Anterior cingulate cortex (tissue), 58 donors: ENCODE measurements around the gene CTIF.
A peak's percentile ranks its signal among the peaks of the same experiment; 100 is the strongest.
"Not testable (repeated sequence)": the region's sequence is repeated elsewhere in the genome, so short reads cannot be mapped to it uniquely, and the experiment has no call there.

Source experiments
- DNase-seq, 58 donors: peaks; one replicate each; lab custom pipeline; 2025; lab: John Stamatoyannopoulos, UW

The CTIF gene

DNA sequence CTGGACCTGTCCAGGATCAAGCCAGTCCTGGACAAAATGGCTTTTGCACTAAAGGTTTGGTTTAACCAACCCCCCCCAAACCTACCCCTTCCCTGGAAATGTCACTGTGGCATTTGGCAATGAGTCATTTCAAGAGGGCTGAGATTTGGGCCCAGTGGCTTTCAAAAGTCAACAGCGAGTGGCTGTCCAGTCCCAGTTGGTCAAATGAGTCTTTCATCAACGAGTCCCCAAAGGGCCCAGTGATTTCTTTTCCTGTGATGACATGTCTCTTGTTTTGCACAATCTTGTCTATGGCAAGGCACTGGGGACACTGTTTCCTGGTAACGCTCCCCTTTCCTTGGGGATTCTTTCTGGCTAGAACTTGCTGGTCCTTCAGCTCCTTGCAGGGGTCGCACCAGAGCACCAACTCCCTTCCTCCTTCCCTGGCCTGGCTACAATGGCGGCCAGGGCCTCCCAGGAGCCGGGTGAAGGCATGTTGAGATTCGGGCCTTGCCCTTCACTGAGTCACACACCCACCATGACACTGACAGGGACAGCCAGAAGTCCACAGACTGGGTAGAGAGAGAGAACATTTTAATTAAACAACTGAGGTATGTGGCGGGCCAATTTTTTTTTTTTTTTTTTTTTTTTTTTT lies 324.7 kb downstream of the CTIF start:
- no peak for DNase-seq

DNA sequence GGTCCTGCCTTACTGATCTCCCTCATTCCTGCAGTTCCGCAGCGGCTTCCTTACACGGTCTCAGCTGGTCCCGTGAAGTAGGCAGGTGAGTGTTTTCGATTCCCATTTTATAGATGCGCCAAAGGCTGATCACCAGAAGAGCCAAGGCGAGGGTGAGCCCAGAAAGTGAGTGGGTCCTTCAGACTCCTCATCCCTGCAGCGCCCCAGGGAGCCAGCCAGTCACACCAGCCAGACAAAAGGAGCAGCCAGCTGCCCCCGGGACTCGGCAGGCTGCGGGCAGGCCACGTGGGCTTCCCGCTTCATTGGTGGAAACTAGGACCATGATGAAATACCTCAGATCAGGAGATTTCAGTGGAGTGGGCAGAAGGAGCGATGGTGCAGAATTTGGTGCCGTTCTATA lies 326.0 kb downstream of the CTIF start:
- no peak for DNase-seq

DNA sequence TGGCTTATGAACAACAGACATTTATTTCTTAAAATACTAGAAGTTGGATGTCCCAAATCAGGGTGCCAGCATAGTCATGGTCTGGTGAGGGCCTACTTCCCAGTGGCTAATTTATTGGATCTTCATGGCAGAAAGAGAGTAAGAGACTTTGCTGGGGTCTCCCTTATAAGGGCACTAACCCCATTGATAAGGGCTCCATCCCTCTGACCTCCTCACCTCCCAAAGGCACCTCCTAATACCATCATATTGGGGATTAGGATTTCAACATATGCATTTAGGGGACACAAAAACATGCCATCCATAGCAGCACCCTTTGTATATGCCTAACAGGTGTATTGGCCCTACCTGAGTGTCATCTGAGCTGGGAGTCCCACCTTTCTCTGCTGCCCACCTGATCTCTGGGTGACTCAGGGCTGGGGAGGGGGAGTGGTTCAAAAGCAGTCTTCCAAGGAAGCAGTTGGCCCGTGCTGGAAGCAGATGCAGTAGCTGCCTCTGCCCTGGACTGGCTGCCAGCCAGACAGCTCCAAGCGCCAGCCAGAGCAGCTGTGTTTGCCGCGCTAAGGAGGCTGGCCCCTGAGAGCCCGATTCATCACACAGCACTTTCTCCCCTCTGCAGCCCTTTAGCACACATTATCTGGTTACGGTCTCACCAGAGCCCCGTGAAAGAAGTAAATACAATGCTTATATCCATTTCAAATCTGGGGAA lies 327.4 kb downstream of the CTIF start:
- peak in 51 of 58 donors; percentile 16 to 83 (median 51) for DNase-seq

DNA sequence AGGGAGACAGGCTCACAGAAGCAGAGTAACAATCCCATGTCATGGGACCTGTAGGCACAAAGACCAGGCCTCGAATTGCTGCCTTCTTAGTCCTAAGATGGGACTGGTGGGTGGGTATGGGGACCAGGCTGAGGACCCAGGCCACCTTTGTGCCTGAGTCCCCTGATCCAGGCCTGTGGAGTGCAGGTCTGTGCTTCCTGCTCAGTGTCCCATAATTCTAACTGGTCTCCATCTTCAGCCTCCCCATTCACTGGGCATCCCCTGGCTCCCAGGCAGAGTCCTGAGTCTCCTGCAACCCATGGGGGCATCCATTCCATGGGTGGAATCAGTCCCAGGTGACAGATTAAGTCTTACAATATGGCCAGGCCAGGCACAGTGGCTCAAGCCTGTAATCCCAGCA lies 328.0 kb downstream of the CTIF start:
- DNase-seq, result no peak

DNA sequence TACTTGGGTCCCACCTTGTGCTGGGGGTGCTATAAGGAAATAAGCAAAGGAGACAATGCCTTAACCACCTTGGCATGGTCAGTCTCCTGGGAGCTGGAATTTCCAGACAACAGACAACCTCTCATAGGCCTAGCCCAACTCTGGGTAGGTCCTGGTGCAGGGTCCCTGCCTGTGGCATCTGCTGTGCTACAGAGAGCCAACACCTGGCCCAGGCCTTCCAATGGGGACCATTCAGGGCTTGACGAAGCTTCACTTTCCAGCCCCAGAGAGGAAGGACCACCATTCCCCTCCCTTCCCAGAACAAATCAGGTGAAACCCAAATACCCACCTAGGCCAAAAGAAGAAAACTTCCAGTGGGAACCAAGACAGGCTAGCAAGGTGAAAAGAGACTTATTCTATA lies 329.1 kb downstream of the CTIF start:
- DNase-seq, result no peak

DNA sequence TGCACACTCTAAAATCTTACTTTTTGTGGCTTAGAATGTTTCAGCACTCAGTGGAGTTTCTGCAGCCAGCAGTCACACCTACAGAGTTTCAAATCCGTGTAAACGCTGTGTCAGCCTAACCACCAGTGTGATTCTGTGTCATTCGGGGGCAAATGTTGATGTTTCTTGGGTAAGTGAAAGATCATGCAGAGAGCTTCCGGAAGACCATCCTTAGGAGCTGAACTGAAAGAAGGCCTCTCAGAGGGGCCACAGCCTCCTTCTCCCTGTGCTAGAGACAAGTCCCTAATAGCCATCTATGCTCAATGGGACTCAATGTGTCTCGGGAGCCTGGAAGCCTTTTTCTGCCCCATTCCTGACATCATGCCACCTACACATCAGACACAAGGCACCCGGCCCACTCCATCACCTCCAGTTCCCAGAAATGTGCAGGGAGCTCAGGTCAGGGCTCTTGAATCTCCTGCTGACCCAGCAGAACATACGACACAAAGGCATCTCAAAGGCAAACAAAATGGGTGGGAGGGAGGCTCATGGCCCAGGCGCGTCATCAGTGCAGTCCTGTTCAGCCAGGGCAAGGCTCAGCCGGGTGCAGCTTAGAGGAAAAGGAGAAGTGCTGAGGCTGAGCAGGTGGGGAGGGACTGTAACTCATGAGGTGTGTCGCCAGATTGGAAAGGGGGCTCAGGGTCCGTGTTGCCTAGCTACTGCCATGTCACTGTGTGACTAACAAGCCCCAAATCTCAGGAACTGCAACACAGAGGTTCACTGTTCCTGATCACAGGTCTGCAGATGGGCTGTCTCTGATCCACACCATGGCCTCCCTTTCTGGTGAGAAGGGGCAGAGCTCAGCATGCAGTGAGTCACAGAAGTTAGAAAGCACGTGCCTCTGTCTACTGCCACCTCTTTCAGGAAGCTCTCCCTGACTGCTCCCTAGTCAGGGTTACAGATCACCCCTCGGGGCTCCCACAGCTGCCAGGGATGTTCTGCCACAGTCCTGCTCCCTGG lies 329.9 kb downstream of the CTIF start:
- DNase-seq, result no peak

DNA sequence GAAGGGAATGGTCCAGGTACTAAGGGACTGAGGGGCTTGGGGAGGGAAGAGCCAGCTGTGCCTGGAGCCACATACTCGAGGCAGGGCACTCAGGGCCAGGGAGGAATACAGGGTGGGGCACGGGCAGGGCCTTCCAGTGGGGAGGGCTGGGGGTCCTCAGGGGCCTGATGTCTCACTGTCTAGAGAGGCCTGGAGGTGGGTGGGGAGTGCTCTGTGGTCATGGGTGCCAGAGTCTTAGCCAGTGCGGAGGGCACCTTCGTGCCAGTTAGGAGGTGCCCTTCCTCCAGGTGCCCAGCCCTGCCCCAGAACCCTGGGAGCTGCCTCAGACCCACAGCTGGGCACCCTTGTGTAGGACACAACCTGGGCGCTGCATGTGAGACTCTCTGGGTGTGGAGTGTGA lies 330.8 kb downstream of the CTIF start:
- no peak for DNase-seq

DNA sequence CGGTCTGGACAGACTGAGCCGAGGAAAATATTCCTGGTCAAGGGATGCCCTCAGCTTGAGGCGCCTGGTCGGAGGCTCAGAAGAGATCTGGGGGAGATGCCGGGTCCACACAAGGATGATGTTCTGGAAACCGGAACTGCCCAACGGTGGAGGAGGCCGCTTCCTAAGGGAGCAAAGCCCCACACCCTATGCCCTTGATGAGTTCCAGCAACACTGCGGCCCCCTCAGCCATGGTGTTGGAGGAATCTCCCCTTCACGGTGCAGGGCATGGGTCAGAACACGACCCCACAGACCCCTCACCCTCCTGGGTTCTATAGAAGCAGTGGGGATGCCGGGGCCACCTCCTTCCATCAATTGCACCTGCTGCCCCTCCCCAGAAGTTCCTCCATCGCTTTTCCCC lies 332.1 kb downstream of the CTIF start:
- not testable (repeated sequence) for DNase-seq

DNA sequence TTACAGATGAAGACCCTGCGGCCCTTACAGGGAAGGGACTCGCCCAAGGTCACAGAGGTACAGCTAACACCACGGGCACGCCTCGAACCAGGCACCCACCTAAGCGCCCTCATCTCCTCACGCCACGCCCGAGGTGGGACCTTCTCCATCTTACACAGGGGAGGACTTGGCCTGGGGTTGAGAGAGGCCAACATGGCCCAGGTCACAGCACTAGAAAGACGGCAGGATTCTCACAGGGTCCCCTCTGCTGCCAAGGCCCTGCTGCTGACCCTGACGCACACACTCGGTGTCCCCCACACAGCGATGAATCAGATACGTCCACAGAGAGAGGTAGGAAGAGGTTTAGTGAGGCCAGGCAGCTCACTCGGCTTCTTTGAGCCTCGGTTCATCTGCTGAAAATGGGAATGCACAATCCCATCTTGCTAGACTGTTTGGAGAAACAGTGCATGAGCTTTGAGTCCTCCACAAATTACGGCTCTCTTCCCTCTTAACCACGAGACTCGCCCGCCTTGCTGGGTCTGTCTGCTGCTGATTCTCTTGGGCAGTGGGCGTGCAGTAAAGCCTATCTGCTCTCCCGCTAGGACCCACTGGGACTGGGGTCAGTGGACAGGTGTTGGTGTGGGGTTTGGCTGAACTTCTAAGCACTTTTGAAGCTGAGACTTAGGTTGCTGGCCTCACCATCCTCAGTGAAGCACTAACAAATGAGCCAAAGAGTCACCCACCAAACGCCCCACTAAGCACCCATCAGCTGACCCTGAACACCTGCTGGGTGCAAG lies 332.7 kb downstream of the CTIF start:
- DNase-seq, result no peak

DNA sequence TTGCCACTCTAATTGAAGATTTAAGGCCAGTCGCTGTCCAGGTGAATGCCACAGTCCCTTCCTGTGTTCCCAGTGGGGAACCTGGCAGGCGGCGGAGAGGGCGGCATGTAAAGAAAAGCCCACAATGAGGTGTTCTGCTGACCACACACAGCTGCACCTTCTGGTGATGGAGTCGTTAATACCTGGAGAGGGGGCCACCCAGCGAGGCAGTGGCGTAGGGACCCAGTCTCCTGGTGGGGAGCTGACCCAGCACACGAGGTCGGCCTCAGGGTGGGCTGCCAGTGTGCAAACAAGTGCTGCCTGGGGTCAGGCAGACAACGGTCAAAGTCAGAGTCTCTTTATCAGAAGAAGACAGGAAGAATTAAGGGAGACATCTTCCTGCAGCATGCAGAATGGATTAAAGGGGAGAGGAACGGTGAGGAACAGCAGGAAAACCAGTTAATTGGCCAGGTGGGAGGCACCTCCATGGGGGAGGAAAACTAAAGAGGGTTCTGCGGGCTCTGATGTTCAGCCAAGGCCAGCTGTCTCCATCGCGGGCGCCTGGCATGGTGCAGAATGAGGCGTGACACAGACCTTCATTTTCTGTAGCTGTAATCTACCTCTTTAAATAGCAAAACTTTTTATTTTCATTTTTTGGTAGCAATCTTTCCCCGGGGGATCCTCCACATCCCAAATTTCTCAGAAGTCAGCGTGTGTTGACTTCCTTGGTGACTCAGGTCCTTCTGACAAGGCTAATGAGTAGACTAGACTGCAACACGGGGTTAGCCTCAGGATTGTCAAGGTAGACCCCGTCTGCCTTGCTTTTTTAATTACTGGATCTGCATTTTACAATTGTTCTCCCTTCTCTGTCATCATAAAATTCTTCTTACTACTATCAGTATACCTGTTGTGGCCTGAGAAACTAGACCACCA lies 333.7 kb downstream of the CTIF start:
- DNase-seq, result no peak

DNA sequence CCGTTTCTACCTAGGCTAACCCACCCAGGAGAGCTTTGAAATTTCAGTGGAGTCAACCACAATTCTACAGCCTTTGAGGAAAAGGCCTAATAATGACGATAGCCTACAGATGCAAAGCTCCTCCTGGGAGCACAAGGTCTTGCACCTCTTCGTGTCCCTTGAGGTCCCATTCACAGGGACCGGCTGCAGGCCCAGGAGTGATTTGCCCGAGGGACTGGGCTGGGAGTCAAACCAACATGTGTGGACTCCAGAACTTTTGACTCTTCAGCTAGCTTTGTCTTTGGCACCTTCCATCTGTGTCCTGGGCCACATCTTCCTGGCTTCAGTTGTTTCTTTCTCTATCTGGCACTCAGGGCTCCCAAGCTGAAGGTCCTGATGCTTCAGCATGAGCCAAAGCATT lies 335.4 kb downstream of the CTIF start:
- no peak for DNase-seq

DNA sequence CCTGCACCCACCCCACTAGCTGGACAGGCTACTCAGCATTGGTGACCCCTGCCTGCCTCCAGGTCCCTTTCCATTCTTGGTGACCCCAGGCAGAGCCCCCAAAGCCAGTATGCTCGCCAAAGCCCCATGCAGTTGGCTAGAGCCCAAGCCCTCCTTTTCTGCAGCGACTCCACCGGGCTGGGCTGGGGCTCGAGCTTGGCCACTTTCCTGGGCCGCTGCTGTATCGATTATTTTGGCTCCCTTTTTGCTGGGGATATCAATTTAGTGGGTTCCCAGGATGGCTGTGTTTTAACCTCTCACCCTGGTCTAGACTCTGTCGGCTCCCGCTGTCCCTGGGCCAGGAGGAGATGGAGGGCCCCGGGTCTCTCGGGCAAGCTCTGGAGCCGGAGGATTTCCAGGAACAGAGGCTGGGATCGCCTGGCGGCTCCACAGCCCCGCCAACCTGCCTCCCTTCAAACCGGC lies 335.9 kb downstream of the CTIF start:
- no peak for DNase-seq

DNA sequence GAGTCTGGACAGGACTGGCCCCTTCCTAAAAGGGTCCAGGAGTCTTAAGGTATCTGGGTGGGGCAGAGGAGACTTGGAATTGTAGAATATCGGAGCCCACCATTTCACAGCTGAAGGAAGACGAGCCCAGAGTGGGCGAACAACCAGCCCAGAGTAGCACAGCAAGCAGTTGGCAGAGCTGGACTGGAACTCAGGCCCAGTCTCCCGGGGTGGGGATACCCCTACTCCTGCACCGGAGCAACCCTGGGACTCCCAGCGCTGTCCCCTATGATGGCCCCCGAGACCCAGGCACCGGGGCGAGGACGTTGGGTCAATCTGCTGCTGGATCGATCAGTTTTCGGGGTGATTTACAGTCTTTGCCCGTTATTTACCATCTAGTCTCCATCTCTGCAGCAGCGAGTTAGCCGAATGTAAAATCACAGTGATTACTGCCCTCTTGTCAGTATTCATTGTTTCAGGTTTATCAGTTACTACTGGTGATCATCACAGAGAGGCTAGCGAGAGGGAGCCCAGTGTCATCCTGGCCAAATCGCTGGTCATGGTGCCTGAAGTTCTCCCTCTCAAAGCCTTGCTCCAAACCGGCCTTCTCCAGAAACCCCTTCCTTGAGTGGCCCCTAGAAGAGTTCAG lies 336.6 kb downstream of the CTIF start:
- DNase-seq, result no peak

DNA sequence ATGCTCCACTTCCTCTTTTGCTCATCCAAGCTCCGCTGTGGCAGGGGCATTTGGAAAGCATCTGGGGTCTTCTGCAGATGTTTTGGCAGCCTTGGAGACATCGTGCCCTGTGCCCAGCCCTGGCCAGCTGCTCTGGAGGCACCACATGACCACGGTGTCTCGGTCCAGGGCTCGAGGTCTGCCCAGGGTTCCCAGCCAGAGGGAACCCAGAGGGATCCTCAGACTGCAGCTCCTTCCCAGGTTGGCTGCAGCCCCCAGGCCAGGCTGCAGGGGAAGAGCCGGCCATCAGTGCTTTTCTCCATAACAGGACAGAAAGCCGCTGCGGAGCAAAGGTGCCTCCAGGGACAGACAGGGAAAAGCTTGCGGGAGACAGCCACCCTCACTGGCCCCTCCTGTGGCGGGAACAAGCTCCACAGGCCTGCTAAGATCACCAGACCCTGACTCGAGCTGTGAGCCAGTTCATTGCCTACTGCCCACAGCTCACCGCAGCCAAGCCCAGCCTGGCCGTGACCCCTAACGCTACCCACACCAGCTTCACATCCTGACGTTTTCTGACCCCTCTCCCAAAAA lies 337.2 kb downstream of the CTIF start:
- no peak for DNase-seq

DNA sequence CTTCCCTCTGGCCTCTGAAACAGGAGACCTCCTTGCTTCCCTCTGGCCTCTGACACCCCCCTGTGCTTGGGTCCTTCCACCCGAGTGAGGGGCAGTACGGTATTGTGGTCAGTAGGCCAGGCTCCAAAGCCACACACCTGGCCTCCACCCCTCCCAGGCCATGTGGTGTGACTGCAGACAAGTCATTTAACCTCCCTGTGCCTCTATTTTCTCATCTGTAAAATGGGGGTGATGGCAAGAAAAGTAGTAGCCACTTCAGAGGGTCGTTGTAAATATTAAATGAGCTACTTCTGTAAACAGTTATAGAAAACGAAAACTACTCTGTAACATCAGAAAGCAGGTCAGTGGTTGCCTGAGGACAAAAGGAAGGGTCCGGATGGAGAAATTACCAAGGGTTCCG lies 337.8 kb downstream of the CTIF start:
- no peak for DNase-seq

DNA sequence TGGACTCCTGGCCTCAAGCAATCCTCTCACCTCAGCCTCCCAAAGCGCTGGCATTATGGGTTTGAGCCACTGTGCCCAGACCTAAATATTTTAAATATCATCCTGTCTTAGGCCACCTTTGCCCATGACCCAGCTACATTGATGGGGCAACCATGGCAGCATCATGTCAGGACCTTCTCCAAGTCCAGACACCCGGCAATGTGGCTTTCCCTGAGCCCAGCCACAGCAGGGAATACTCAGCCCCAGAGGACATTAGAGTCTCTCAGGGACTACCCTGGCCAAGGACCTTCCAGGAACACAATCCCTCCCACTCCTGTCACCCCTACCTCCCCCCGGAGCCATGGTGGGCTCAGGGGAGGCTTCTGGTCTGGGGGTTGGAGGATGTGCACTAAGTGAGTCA lies 339.1 kb downstream of the CTIF start:
- no peak for DNase-seq

DNA sequence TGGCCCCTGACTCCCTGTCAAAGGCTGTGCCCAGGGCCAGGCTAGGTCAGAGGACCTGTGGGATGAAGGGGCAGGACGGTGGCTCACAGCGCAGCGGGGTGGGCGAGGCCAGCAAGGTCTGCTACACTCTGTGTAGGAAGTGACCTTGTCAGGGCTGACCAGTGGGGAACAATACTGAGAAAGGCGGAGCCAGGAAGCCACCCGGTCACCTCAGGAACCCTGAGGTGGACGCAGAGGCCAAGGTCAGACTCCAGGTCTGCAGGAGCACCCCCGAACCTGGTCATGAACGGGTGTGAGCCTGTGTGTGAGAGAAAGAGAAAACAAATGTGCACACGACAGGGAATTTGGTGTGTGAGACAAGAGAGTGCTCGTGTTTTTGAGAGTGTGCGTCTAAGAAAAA lies 339.6 kb downstream of the CTIF start:
- DNase-seq, result no peak

DNA sequence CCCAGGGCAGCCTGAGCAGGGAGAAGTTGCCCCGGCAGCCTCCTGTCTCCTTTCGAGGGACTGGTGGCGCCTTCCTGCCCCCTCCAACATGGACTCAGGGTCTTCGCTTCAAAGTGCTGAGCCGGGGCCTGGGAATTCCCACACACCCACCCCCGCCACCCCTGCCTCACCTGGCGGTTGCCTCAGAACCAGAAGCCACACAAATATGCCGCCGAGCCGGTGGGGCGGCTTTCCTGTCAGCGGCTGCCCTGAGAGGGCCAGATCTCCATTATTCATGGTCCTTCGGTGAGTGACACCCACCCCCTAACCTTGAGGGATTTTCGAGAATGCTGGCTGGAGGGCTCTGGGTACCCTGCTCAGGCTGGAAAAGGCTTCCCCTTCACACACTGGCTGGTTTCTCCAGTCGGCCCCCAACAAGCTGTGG lies 340.2 kb downstream of the CTIF start:
- no peak for DNase-seq
